Activated naive CD8-positive, alpha-beta T cell treated with anti-CD3 and anti-CD28 coated beads, Interleukin-2, amount 50 U/mL, for 24 hours (primary cell): ENCODE data around the gene ALDOA.

Experiments
- ATAC-seq: fragments of 150-1000 bp; cut with Tn5 transposase; one replicate; pipeline ENCODE4 v1.10.0; 2021
- DNase-seq: peaks from one replicate; pipeline ENCODE4 v3.0.0; 2021
- H3K27ac Mint-ChIP-seq: one replicate; pipeline ENCODE4 v1.8.0; 2021; ENCODE audit warnings: mild to moderate bottlenecking, mixed read lengths
- H3K27me3 Mint-ChIP-seq: one replicate; pipeline ENCODE4 v1.8.0; 2021; ENCODE audit warnings: mixed read lengths
- H3K36me3 Mint-ChIP-seq: one replicate; pipeline ENCODE4 v1.8.0; 2021; ENCODE audit warnings: low read depth, mixed read lengths
- H3K4me1 Mint-ChIP-seq: one replicate; pipeline ENCODE4 v1.8.0; 2021; ENCODE audit warnings: mixed read lengths
- H3K4me3 Mint-ChIP-seq: one replicate; pipeline ENCODE4 v1.8.0; 2021; ENCODE audit warnings: mild to moderate bottlenecking, moderate library complexity, mixed read lengths
- H3K9me3 Mint-ChIP-seq: one replicate; pipeline ENCODE4 v1.8.0; 2021; ENCODE audit warnings: mixed read lengths

Gene ALDOA

GRCh38 chr16:30054451-30054850, 11.1 kb upstream of the ALDOA start:
- ATAC-seq (no peak), DNase-seq (no peak)
- Mint-ChIP-seq H3K9me3 (no peaks in the 10 kb centered on the region), H3K4me3 (no peak overlapping the region), H3K4me1 (peaks cover 21% of the 10 kb centered on the region), H3K36me3 (no peaks in the 10 kb centered on the region), H3K27ac (no peak overlapping the region), H3K27me3 (peaks cover 5% of the 10 kb centered on the region)

- H3K36me3 Mint-ChIP-seq, result no peaks in the 10 kb centered on the region
- DNase-seq, result peak; percentile 72
- H3K27me3 Mint-ChIP-seq, result peaks cover 5% of the 10 kb centered on the region
- H3K4me3 Mint-ChIP-seq, result peak overlapping the region; percentile 53
- ATAC-seq, result peak; percentile 81
- H3K9me3 Mint-ChIP-seq, result no peaks in the 10 kb centered on the region
- peaks cover 21% of the 10 kb centered on the region for H3K4me1 Mint-ChIP-seq
- H3K27ac Mint-ChIP-seq, result no peak overlapping the region
Observed at GRCh38 chr16:30054959-30055553, 10.5 kb upstream of the ALDOA start.

GRCh38 chr16:30060346-30060745, 5.2 kb upstream of the ALDOA start:
- H3K9me3 Mint-ChIP-seq, result no peaks in the 10 kb centered on the region
- no peaks in the 10 kb centered on the region for H3K27me3 Mint-ChIP-seq
- no peak overlapping the region for H3K27ac Mint-ChIP-seq
- no peak overlapping the region for H3K4me3 Mint-ChIP-seq
- peaks cover 10% of the 10 kb centered on the region for H3K36me3 Mint-ChIP-seq
- peaks cover 12% of the 10 kb centered on the region for H3K4me1 Mint-ChIP-seq
- ATAC-seq (no peak), DNase-seq (no peak)

- peaks cover 15% of the 10 kb centered on the region for H3K36me3 Mint-ChIP-seq
- no peak overlapping the region for H3K4me3 Mint-ChIP-seq
- no peaks in the 10 kb centered on the region for H3K27me3 Mint-ChIP-seq
- H3K27ac Mint-ChIP-seq, result no peak overlapping the region
- no peaks in the 10 kb centered on the region for H3K9me3 Mint-ChIP-seq
- H3K4me1 Mint-ChIP-seq, result peaks cover 13% of the 10 kb centered on the region
- no peak for DNase-seq
- no peak for ATAC-seq
Observed at GRCh38 chr16:30060836-30061554, 4.6 kb upstream of the ALDOA start.

GRCh38 chr16:30063278-30063892, 2.2 kb upstream of the ALDOA start:
- peak overlapping the region; percentile 91 for H3K4me3 Mint-ChIP-seq
- no peaks in the 10 kb centered on the region for H3K9me3 Mint-ChIP-seq
- peaks cover 30% of the 10 kb centered on the region for H3K4me1 Mint-ChIP-seq
- peak overlapping the region; percentile 95 for H3K27ac Mint-ChIP-seq
- DNase-seq (no peak), ATAC-seq (no peak)
- peaks cover 36% of the 10 kb centered on the region for H3K36me3 Mint-ChIP-seq
- no peaks in the 10 kb centered on the region for H3K27me3 Mint-ChIP-seq

- Mint-ChIP-seq H3K9me3 (no peaks in the 10 kb centered on the region), H3K4me1 (peaks cover 37% of the 10 kb centered on the region), H3K27ac (peak overlapping the region; percentile 95), H3K36me3 (peaks cover 44% of the 10 kb centered on the region), H3K4me3 (peak overlapping the region; percentile 91), H3K27me3 (no peaks in the 10 kb centered on the region)
- ATAC-seq (peak; percentile 41), DNase-seq (peak; percentile 77)
Observed at GRCh38 chr16:30063893-30064728, 1.4 kb upstream of the ALDOA start.

GRCh38 chr16:30064729-30065101, 845 bp upstream of the ALDOA start:
- Mint-ChIP-seq H3K9me3 (no peaks in the 10 kb centered on the region), H3K27ac (peak overlapping the region; percentile 95), H3K36me3 (peaks cover 50% of the 10 kb centered on the region), H3K27me3 (no peaks in the 10 kb centered on the region), H3K4me1 (peaks cover 41% of the 10 kb centered on the region), H3K4me3 (peak overlapping the region; percentile 91)
- no peak for DNase-seq
- ATAC-seq, result no peak

GRCh38 chr16:30065943-30066760, 592 bp downstream of the ALDOA start:
- Mint-ChIP-seq H3K36me3 (peaks cover 62% of the 10 kb centered on the region), H3K27me3 (no peaks in the 10 kb centered on the region)
- no peak for ATAC-seq

GRCh38 chr16:30066761-30067583, 1.4 kb downstream of the ALDOA start:
- Mint-ChIP-seq H3K27me3 (no peaks in the 10 kb centered on the region), H3K36me3 (peaks cover 69% of the 10 kb centered on the region), H3K9me3 (no peaks in the 10 kb centered on the region), H3K4me3 (peak overlapping the region; percentile 91), H3K4me1 (peaks cover 45% of the 10 kb centered on the region), H3K27ac (peak overlapping the region; percentile 95)
- DNase-seq (no peak), ATAC-seq (no peak)

More at GRCh38 chr16:30065943-30066760, 592 bp downstream of the ALDOA start:
- Mint-ChIP-seq H3K27ac (peak overlapping the region; percentile 95), H3K9me3 (no peaks in the 10 kb centered on the region), H3K4me1 (peaks cover 45% of the 10 kb centered on the region), H3K4me3 (peak overlapping the region; percentile 91)
- peak; percentile 55 for DNase-seq

GRCh38 chr16:30067584-30067916, 2.0 kb downstream of the ALDOA start:
- DNase-seq (no peak), ATAC-seq (no peak)
- Mint-ChIP-seq H3K4me1 (peaks cover 45% of the 10 kb centered on the region), H3K36me3 (peaks cover 72% of the 10 kb centered on the region), H3K27me3 (no peaks in the 10 kb centered on the region), H3K9me3 (no peaks in the 10 kb centered on the region), H3K27ac (peak overlapping the region; percentile 95), H3K4me3 (peak overlapping the region; percentile 91)

- Mint-ChIP-seq H3K27ac (peak overlapping the region; percentile 85), H3K4me1 (peaks cover 42% of the 10 kb centered on the region), H3K9me3 (no peaks in the 10 kb centered on the region), H3K27me3 (no peaks in the 10 kb centered on the region), H3K36me3 (peaks cover 75% of the 10 kb centered on the region), H3K4me3 (peak overlapping the region; percentile 64)
- DNase-seq (no peak), ATAC-seq (no peak)
Observed at GRCh38 chr16:30068333-30068732, 2.8 kb downstream of the ALDOA start.

- Mint-ChIP-seq H3K9me3 (no peaks in the 10 kb centered on the region), H3K27ac (peak overlapping the region; percentile 85), H3K4me3 (peak overlapping the region; percentile 64), H3K4me1 (peaks cover 35% of the 10 kb centered on the region), H3K27me3 (no peaks in the 10 kb centered on the region), H3K36me3 (peaks cover 77% of the 10 kb centered on the region)
- DNase-seq (peak; percentile 60), ATAC-seq (no peak)
Observed at GRCh38 chr16:30068750-30069610, 3.4 kb downstream of the ALDOA start.
